ENCODE measurements around the gene WSB1.

GRCh38 chr17:27268394-27269085 is 25.4 kb upstream of the WSB1 start:
- no peak for TF ChIP-seq CTCF (IDR thresholded peaks at IDR 0.05)
- no peak for TF ChIP-seq POLR2A (IDR thresholded peaks at IDR 0.05)

All from lower leg skin (tissue), 3 donors.